IMR-90 (cell line): ENCODE measurements around the gene SPINDOC. TPM values are rescaled to one million over a fixed set of nuclear protein-coding genes. Genes with fewer than 3 reads are reported as not detected.

Source experiments
- ATAC-seq: fragments of 200-7000 bp; cut with Tn5 transposase; 2 replicates; pipeline ENCODE4 v1.9.1; 2020; ENCODE audit warnings: low read depth, mild to moderate bottlenecking, moderate library complexity
- BruUV-seq: library from RNA; stranded (reverse); fragments of 400-500 nt; replicated peaks from 2 replicates; lab custom pipeline; 2021; lab: Mats Ljungman, UMichigan
- CTCF ChIA-PET: fragments of 300-600 bp; formaldehyde crosslinking; extraction: SDS; loops from one replicate; lab custom pipeline; 2021; ENCODE audit warnings: antibody characterized with exemption; lab: Yijun Ruan, JAX
- POLR2A ChIA-PET: fragments of 300-600 bp; sonication (Branson Sonifier 250); formaldehyde crosslinking; loops from one replicate; lab custom pipeline; 2022; ENCODE audit warnings: antibody characterized with exemption; ENCODE audit not compliant: unreplicated experiment; lab: Charles Lee
- DNase-seq: peaks from one replicate; pipeline ENCODE4 v3.0.0; 2013
- H2AFZ ChIP-seq: replicated peaks from 2 replicates; pipeline ENCODE3; 2013; ENCODE audit warnings: low read length, mild to moderate bottlenecking; ENCODE audit not compliant: poor library complexity
- H2AK5ac ChIP-seq: 2 replicates; pipeline ENCODE4 v1.6.1; 2013; ENCODE audit warnings: low read depth, low read length, inconsistent platforms
- H2AK9ac ChIP-seq: replicated peaks from 2 replicates; pipeline ENCODE3; 2013; ENCODE audit warnings: mild to moderate bottlenecking, low read depth, low read length, moderate library complexity; ENCODE audit not compliant: poor library complexity
- H2BK120ac ChIP-seq: 2 replicates; pipeline ENCODE4 v1.6.1; 2013; ENCODE audit warnings: low read depth, low read length, inconsistent platforms
- H2BK15ac ChIP-seq: 3 replicates; pipeline ENCODE4 v1.6.1; 2013; ENCODE audit warnings: low read depth, low read length, inconsistent platforms
- H2BK20ac ChIP-seq: 2 replicates; pipeline ENCODE4 v1.6.1; 2013; ENCODE audit warnings: low read depth, mild to moderate bottlenecking, inconsistent platforms, low read length, moderate library complexity
- H2BK5ac ChIP-seq: 2 replicates; pipeline ENCODE4 v1.6.1; 2013; ENCODE audit warnings: mild to moderate bottlenecking, low read depth, low read length, inconsistent platforms; ENCODE audit not compliant: poor library complexity, severe bottlenecking
- H3K14ac ChIP-seq: replicated peaks from 2 replicates; pipeline ENCODE4 v1.6.1; 2013; ENCODE audit warnings: low read depth, low read length, inconsistent platforms
- H3K18ac ChIP-seq: 2 replicates; pipeline ENCODE4 v1.6.1; 2013; ENCODE audit warnings: low read depth, low read length, control low read depth
- H3K23ac ChIP-seq: 2 replicates; pipeline ENCODE4 v1.6.1; 2013; ENCODE audit warnings: low read depth, low read length, inconsistent platforms
- H3K27ac ChIP-seq: 2 replicates; pipeline ENCODE4 v1.5.1; 2013; ENCODE audit warnings: mild to moderate bottlenecking, control low read depth, low read length; ENCODE audit not compliant: insufficient read depth
- H3K27me3 ChIP-seq: 2 replicates; pipeline ENCODE4 v1.6.1; 2013; ENCODE audit warnings: low read length; ENCODE audit not compliant: control insufficient read depth, insufficient read depth
- H3K36me3 ChIP-seq: 2 replicates; pipeline ENCODE4 v1.6.1; 2013; ENCODE audit warnings: low read length, mixed read lengths; ENCODE audit not compliant: control insufficient read depth, insufficient read depth
- H3K4ac ChIP-seq: 2 replicates; pipeline ENCODE4 v1.6.1; 2013; ENCODE audit warnings: low read depth, low read length, inconsistent platforms
- H3K4me1 ChIP-seq: 2 replicates; pipeline ENCODE4 v1.6.1; 2013; ENCODE audit warnings: low read length, mixed read lengths; ENCODE audit not compliant: control insufficient read depth, insufficient read depth
- H3K4me2 ChIP-seq: 2 replicates; pipeline ENCODE4 v1.6.1; 2013; ENCODE audit warnings: low read depth, mild to moderate bottlenecking, control low read depth, low read length, moderate library complexity
- H3K4me3 ChIP-seq: 2 replicates; pipeline ENCODE4 v1.5.1; 2013; ENCODE audit warnings: low read depth, mild to moderate bottlenecking, control low read depth, low read length, moderate library complexity; ENCODE audit not compliant: insufficient read depth
- H3K56ac ChIP-seq: 2 replicates; pipeline ENCODE4 v1.6.1; 2013; ENCODE audit warnings: low read length, inconsistent platforms; ENCODE audit not compliant: insufficient read depth; ENCODE audit errors: extremely low read depth
- H3K79me1 ChIP-seq, 2 experiments: 2 replicates each; pipeline ENCODE4 v1.6.1; 2013; ENCODE audit warnings: low read length in 2 of 2, inconsistent platforms in 1 of 2, low read depth in 1 of 2
- H3K9ac ChIP-seq: 2 replicates; pipeline ENCODE4 v1.6.1; 2013; ENCODE audit warnings: low read depth, low read length, control low read depth
- H3K9me1 ChIP-seq: 2 replicates; pipeline ENCODE4 v1.6.1; 2013; ENCODE audit warnings: low read length, inconsistent platforms; ENCODE audit not compliant: insufficient read depth
- H3K9me3 ChIP-seq: 2 replicates; pipeline ENCODE4 v1.6.1; 2013; ENCODE audit warnings: low read length; ENCODE audit not compliant: control insufficient read depth, insufficient read depth
- H4K20me1 ChIP-seq: 2 replicates; pipeline ENCODE4 v1.6.1; 2013; ENCODE audit warnings: low read length, inconsistent platforms; ENCODE audit not compliant: insufficient read depth
- H4K5ac ChIP-seq: 2 replicates; pipeline ENCODE4 v1.6.1; 2013; ENCODE audit warnings: mild to moderate bottlenecking, low read depth, low read length, control low read depth
- H4K8ac ChIP-seq, 2 experiments: 2 replicates each; pipeline ENCODE4 v1.6.1; 2013; ENCODE audit warnings: low read depth in 2 of 2, low read length in 2 of 2, control low read depth in 1 of 2, inconsistent platforms in 1 of 2
- H4K91ac ChIP-seq: 2 replicates; pipeline ENCODE4 v1.6.1; 2013; ENCODE audit warnings: low read depth, low read length, inconsistent platforms; ENCODE audit not compliant: insufficient read depth
- CTCF ChIP-seq: conservative IDR thresholded peaks from 2 replicates; pipeline ENCODE4 v1.5.1; 2012; ENCODE audit warnings: mild to moderate bottlenecking, low read depth, low read length, improper control_type of control experiment
- MAZ ChIP-seq: IDR thresholded peaks from 2 replicates; pipeline ENCODE4 v1.6.1; 2012; ENCODE audit warnings: low read depth, mild to moderate bottlenecking, low read length, improper control_type of control experiment, moderate library complexity, borderline replicate concordance
- RCOR1 ChIP-seq: IDR thresholded peaks from 2 replicates; pipeline ENCODE4 v1.6.1; 2012; ENCODE audit warnings: mild to moderate bottlenecking, low read length, improper control_type of control experiment; ENCODE audit not compliant: insufficient replicate concordance
- WGBS, 2 experiments: methylation state at CpG; one replicate each; pipeline versions ENCODE4 v1.1.5 to v1.1.7; 2013; ENCODE audit warnings: missing lambda C conversion rate in 2 of 2; ENCODE audit not compliant: insufficient read length in 1 of 2; ENCODE audit errors: extremely low coverage in 2 of 2; 5-methylcytosine and 5-hydroxymethylcytosine counted together
- dilution Hi-C: fragments of 300-500 bp; cut with HindIII; formaldehyde crosslinking; loops from one replicate; pipeline ENCODE4 v1.14.3; 2018; ENCODE audit warnings: low sequenced_read_pairs; ENCODE audit not compliant: unreplicated experiment
- in situ Hi-C: fragments of 300-500 bp; cut with MboI; formaldehyde crosslinking; loops from 3 replicates; pipeline ENCODE4 v1.14.3; 2019; ENCODE audit warnings: low sequenced_read_pairs, inconsistent platforms, mixed read lengths
- intact Hi-C: fragments of 100-400 bp; cut with micrococcal nuclease; formaldehyde crosslinking; loops from 2 replicates; pipeline ENCODE4 v1.10.0; 2022
- polyA plus RNA-seq, 3 experiments: library from polyadenylated mRNA; depleted of rRNA; stranded (reverse); fragments of >200 nt; gene quantifications; 2 replicates each; pipeline ENCODE4 v1.2.3, GENCODE V29; 2012; ENCODE audit warnings: low replicate concordance in 1 of 3
- total RNA-seq: library from RNA; depleted of rRNA; stranded (reverse); fragments of >200 nt; gene quantifications from 2 replicates; pipeline ENCODE4 v1.2.3, GENCODE V29; 2012

The SPINDOC gene
- total and polyA plus RNA-seq, 2 of the 4 experiments (the other 2 are of a cell fraction) = 10.0 to 29.9 TPM

DNA sequence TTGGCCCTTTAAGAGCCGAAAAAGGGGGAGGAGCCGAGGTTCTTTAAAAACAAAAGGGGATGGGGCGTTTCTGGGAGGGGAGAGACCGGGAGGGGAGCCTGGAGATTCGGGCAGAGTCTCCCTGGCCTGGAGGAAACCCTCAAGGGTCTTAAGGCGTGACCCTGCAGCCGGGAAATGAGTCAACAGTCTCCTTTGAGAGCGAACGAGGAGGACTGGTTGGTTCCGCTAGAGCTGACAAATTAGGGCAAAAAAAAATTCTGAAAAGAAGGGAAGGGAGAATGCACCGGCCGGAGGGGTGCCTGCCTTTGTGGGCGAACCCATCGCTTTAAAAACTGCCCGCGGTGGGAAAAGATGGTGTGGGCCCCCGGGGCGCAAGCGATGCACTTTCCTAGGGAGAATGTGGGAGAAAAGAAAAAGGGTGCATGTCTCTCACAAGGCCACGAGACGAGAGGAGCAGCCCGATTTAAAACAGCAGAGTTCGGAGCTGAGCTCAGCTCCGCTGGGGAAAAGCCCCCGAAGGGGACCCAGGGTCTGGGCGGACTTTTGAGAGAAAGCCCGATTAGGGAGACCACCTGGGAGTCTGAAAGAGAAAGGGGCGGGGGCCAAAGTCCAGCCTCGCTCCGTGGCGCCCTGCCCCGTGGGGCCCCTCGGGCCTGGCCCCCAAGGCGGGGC, 45.6 kb upstream of the SPINDOC start:
- peaks cover 21% of the 10 kb centered on the region for H3K36me3 ChIP-seq
- in situ Hi-C loops (loop anchor here (10.0 kb wide), 1 partner anchor 177 kb away; no protein-coding TSS in a partner anchor), intact Hi-C loops (loop anchor here (2.0 kb wide), 3 partner anchors 45 to 385 kb away; partner anchors contain the start of gene SPINDOC), dilution Hi-C loops (no loop called here)
- peak overlapping the region; percentile 32; the same call in 1 of the 2 replicates for H4K91ac ChIP-seq
- peak overlapping the region; percentile 84 for H2AK9ac ChIP-seq
- H3K4me3 ChIP-seq = peak overlapping the region; percentile 59
- H2BK120ac ChIP-seq = no peak overlapping the region
- H3K27me3 ChIP-seq = no peaks in the 10 kb centered on the region
- peak overlapping the region; percentile 75 for H3K4me2 ChIP-seq
- 0% methylated on average over 14 of the region's 34 CpGs; no CpG with 5 or more reads in 1 of the 2 experiments for WGBS, 2 experiments
- TF ChIP-seq RCOR1 = no peak
- TF ChIP-seq MAZ = peak; percentile 48; the same call in 1 of the 2 replicates
- no peak for TF ChIP-seq CTCF
- ATAC-seq = peak; percentile 42; the same call in 1 of the 2 replicates
- no TSS peak for BruUV-seq
- DNase-seq = peak; percentile 74
- POLR2A ChIA-PET = no interaction called here
- H4K20me1 ChIP-seq = peaks cover 25% of the 10 kb centered on the region
- no peaks in the 10 kb centered on the region for H3K9me3 ChIP-seq
- peaks cover 7% of the 10 kb centered on the region for H3K9me1 ChIP-seq
- peaks cover 15% of the 10 kb centered on the region for H3K4me1 ChIP-seq
- H3K23ac ChIP-seq = peak overlapping the region; percentile 18; the same call in 1 of the 2 replicates
- H2BK15ac ChIP-seq = no peak overlapping the region
- peak overlapping the region; percentile 3 for H2BK5ac ChIP-seq
- peaks cover 7 to 30% of the 10 kb centered on the region in 2 experiments for H3K79me1 ChIP-seq
- no peak overlapping the region; the same call in 1 of the 2 replicates for H4K5ac ChIP-seq
- peak overlapping the region; percentile 51 for H3K4ac ChIP-seq
- peak overlapping the region; percentile 58 for H3K9ac ChIP-seq
- H3K18ac ChIP-seq = no peak overlapping the region
- H3K14ac ChIP-seq = peak overlapping the region; percentile 8; the same call in 1 of the 2 replicates
- H2AFZ ChIP-seq = peak overlapping the region; percentile 78
- CTCF ChIA-PET = interaction anchor here (1.2 to 1.7 kb wide), 4 partner anchors 69 to 178 kb away, joined by 4 to 5 read pairs (median 4); partner anchors contain the start of genes ATL3 and MARK2
- no peak overlapping the region for H2AK5ac ChIP-seq
- peak overlapping the region; percentile 84 for H3K56ac ChIP-seq
- H3K27ac ChIP-seq = peak overlapping the region; percentile 51
- H4K8ac ChIP-seq = no peak overlapping the region
- no peak overlapping the region for H2BK20ac ChIP-seq
